SH-SY5Y (cell line): ENCODE data around the gene OBSCN.

Experiments
- GATA2 ChIP-seq: IDR thresholded peaks from 2 replicates; pipeline ENCODE4 v1.6.1; 2011; ENCODE audit warnings: mild to moderate bottlenecking, low read depth, low read length
- GATA3 ChIP-seq: IDR thresholded peaks from 2 replicates; pipeline ENCODE4 v1.6.1; 2011; ENCODE audit warnings: low read depth, mild to moderate bottlenecking, low read length, moderate library complexity

- no peak for TF ChIP-seq GATA3
- TF ChIP-seq GATA2, result no peak
These were observed 128.6 kb downstream of the OBSCN start for GRCh38 chr1:228336308-228337030.
